GM18502 (cell line): ENCODE results near the gene FGF18.

ENCODE experiments used
- ATAC-seq: cut with Tn5 transposase; IDR thresholded peaks from one replicate; pipeline ENCODE4 v1.9.1; 2021; ENCODE audit warnings: mild to moderate bottlenecking; ENCODE audit not compliant: unreplicated experiment, poor library complexity

FGF18 gene

GRCh38 chr5:171462928-171463861, 43.7 kb downstream of the FGF18 start:
- ATAC-seq: no peak

GRCh38 chr5:171463862-171464229, 44.4 kb downstream of the FGF18 start:
- ATAC-seq: no peak

- ATAC-seq: no peak
Measured at GRCh38 chr5:171464829-171465228, 45.4 kb downstream of the FGF18 start.

- ATAC-seq: no peak
Measured at GRCh38 chr5:171467107-171467506, 47.7 kb downstream of the FGF18 start.

- ATAC-seq: no peak
Measured at GRCh38 chr5:171469326-171469725, 49.9 kb downstream of the FGF18 start.

- no peak for ATAC-seq
Measured at GRCh38 chr5:171470420-171470819, 51.0 kb downstream of the FGF18 start.

- ATAC-seq: no peak
Measured at GRCh38 chr5:171474230-171474813, 54.9 kb downstream of the FGF18 start.

- ATAC-seq: no peak
Measured at GRCh38 chr5:171475596-171475995, 56.1 kb downstream of the FGF18 start.

GRCh38 chr5:171476701-171477100, 57.3 kb downstream of the FGF18 start:
- no peak for ATAC-seq

- no peak for ATAC-seq
Measured at GRCh38 chr5:171477101-171477500, 57.7 kb downstream of the FGF18 start.

GRCh38 chr5:171477666-171478065, 58.2 kb downstream of the FGF18 start:
- no peak for ATAC-seq

- no peak for ATAC-seq
Measured at GRCh38 chr5:171478946-171479775, 59.7 kb downstream of the FGF18 start.

GRCh38 chr5:171479776-171480125, 60.3 kb downstream of the FGF18 start:
- no peak for ATAC-seq

GRCh38 chr5:171480239-171480638, 60.8 kb downstream of the FGF18 start:
- no peak for ATAC-seq

- no peak for ATAC-seq
Measured at GRCh38 chr5:171481571-171482433, 62.4 kb downstream of the FGF18 start.

GRCh38 chr5:171482434-171482730, 62.9 kb downstream of the FGF18 start:
- no peak for ATAC-seq

- no peak for ATAC-seq
Measured at GRCh38 chr5:171483551-171484135, 64.2 kb downstream of the FGF18 start.

- no peak for ATAC-seq
Measured at GRCh38 chr5:171484460-171484899, 65.0 kb downstream of the FGF18 start.

GRCh38 chr5:171485668-171486067, 66.2 kb downstream of the FGF18 start:
- ATAC-seq: no peak

- no peak for ATAC-seq
Measured at GRCh38 chr5:171486613-171487012, 67.2 kb downstream of the FGF18 start.
